Hepatocyte (in vitro differentiated cells): ENCODE data around the gene ASTN2. TPM values are rescaled to one million over a fixed set of nuclear protein-coding genes. Genes with fewer than 3 reads are reported as not detected.

Source experiments
- DNase-seq: peaks from one replicate; pipeline ENCODE4 v3.0.0-alpha.2; 2016; ENCODE audit warnings: low spot score
- H2AFZ ChIP-seq: fragments of 200-600 bp; sonication (generic); 2 replicates; pipeline ENCODE4 v1.6.0; 2016; ENCODE audit warnings: antibody characterized with exemption, mild to moderate bottlenecking
- H3K27ac ChIP-seq: fragments of 200-600 bp; sonication (generic); 2 replicates; pipeline ENCODE4 v1.5.1; 2016; ENCODE audit warnings: mild to moderate bottlenecking
- H3K27me3 ChIP-seq: fragments of 200-600 bp; sonication (generic); 2 replicates; pipeline ENCODE4 v1.6.1; 2016
- H3K36me3 ChIP-seq: fragments of 200-600 bp; sonication (generic); replicated peaks from 2 replicates; pipeline ENCODE4 v1.5.1; 2016; ENCODE audit warnings: low read depth; ENCODE audit not compliant: insufficient read depth
- H3K4me1 ChIP-seq: fragments of 200-600 bp; sonication (generic); 2 replicates; pipeline ENCODE4 v1.5.1; 2016; ENCODE audit warnings: mild to moderate bottlenecking, moderate library complexity; ENCODE audit not compliant: insufficient read depth
- H3K4me2 ChIP-seq: fragments of 200-600 bp; sonication (generic); 2 replicates; pipeline ENCODE4 v1.6.0; 2016
- H3K4me3 ChIP-seq: fragments of 200-600 bp; sonication (generic); 2 replicates; pipeline ENCODE4 v1.5.1; 2016; ENCODE audit warnings: mild to moderate bottlenecking
- H3K79me2 ChIP-seq: fragments of 200-600 bp; sonication (generic); 2 replicates; pipeline ENCODE4 v1.6.0; 2017; ENCODE audit warnings: mild to moderate bottlenecking
- H3K9me2 ChIP-seq: fragments of 200-600 bp; sonication (generic); replicated peaks from 2 replicates; pipeline ENCODE4 v1.6.0; 2017; ENCODE audit warnings: mild to moderate bottlenecking; ENCODE audit not compliant: insufficient read depth
- H3K9me3 ChIP-seq: fragments of 200-600 bp; sonication (generic); 2 replicates; pipeline ENCODE4 v1.5.1; 2016; ENCODE audit warnings: low read depth, mild to moderate bottlenecking
- H4K20me1 ChIP-seq: fragments of 200-600 bp; sonication (generic); 2 replicates; pipeline ENCODE4 v1.6.0; 2016; ENCODE audit warnings: mild to moderate bottlenecking; ENCODE audit not compliant: insufficient read depth, poor library complexity, severe bottlenecking
- CTCF ChIP-seq: fragments of 200-600 bp; sonication (generic); IDR thresholded peaks from 2 replicates; pipeline ENCODE4 v1.5.1; 2016; ENCODE audit warnings: antibody characterized with exemption, mild to moderate bottlenecking; ENCODE audit not compliant: poor library complexity
- EZH2 ChIP-seq: fragments of 200-600 bp; sonication (generic); IDR thresholded peaks from 2 replicates; pipeline ENCODE4 v1.6.1; 2016; ENCODE audit warnings: antibody characterized with exemption, mild to moderate bottlenecking, borderline replicate concordance
- EZH2phosphoT487 ChIP-seq: fragments of 200-600 bp; sonication (generic); IDR thresholded peaks from one replicate; pipeline ENCODE4 v1.6.1; 2018; ENCODE audit warnings: antibody characterized with exemption, mild to moderate bottlenecking, low read depth, moderate library complexity; ENCODE audit not compliant: unreplicated experiment, severe bottlenecking
- WGBS: methylation state at CpG from one replicate; pipeline ENCODE4 v1.1.6; 2016; ENCODE audit warnings: low lambda C conversion rate; ENCODE audit errors: missing lambda C conversion rate; 5-methylcytosine and 5-hydroxymethylcytosine counted together
- polyA plus RNA-seq: library from polyadenylated mRNA; unstranded; fragments of >200 nt; fragmentation: Nextera tagmentation; extraction: Ambion mirVana; gene quantifications from 2 replicates; pipeline ENCODE4 v1.2.1, GENCODE V29; 2016
- total RNA-seq: library from RNA; depleted of rRNA; stranded (reverse); fragments of >200 nt; gene quantifications from 2 replicates; pipeline ENCODE4 v1.2.3, GENCODE V29; 2014

ASTN2 gene
- total and polyA plus RNA-seq, 2 experiments from 2014 or later = 6.4 to 8.4 TPM

GRCh38 chr9:117258184-117258866 lies 156.5 kb downstream of the ASTN2 start:
- WGBS = 69% methylated on average over 8 of the region's 8 CpGs
- TF ChIP-seq EZH2phosphoT487 (no peak), EZH2 (no peak), CTCF (no peak)
- Histone ChIP-seq H3K79me2 (no peaks in the 10 kb centered on the region), H3K27me3 (peaks cover 14% of the 10 kb centered on the region), H3K36me3 (no peaks in the 10 kb centered on the region), H3K27ac (no peak overlapping the region), H3K9me2 (no peaks in the 10 kb centered on the region), H3K9me3 (no peaks in the 10 kb centered on the region), H2AFZ (no peak overlapping the region), H3K4me1 (no peaks in the 10 kb centered on the region), H3K4me2 (no peak overlapping the region), H3K4me3 (no peak overlapping the region), H4K20me1 (no peaks in the 10 kb centered on the region)
- DNase-seq = no peak

GRCh38 chr9:117253261-117253660 lies 161.6 kb downstream of the ASTN2 start:
- no peak overlapping the region for H3K4me3 ChIP-seq
- H3K79me2 ChIP-seq = no peaks in the 10 kb centered on the region
- H3K27me3 ChIP-seq = peaks cover 14% of the 10 kb centered on the region
- WGBS = 67% methylated on average over 2 of the region's 2 CpGs
- H3K4me2 ChIP-seq = no peak overlapping the region
- no peak for DNase-seq
- H4K20me1 ChIP-seq = no peaks in the 10 kb centered on the region
- H3K4me1 ChIP-seq = no peaks in the 10 kb centered on the region
- no peaks in the 10 kb centered on the region for H3K9me2 ChIP-seq
- no peak for TF ChIP-seq EZH2
- TF ChIP-seq CTCF = no peak
- no peak for TF ChIP-seq EZH2phosphoT487
- no peaks in the 10 kb centered on the region for H3K36me3 ChIP-seq
- H2AFZ ChIP-seq = no peak overlapping the region
- no peak overlapping the region for H3K27ac ChIP-seq
- H3K9me3 ChIP-seq = no peaks in the 10 kb centered on the region

- TF ChIP-seq EZH2phosphoT487 = no peak
- no peak for TF ChIP-seq EZH2
- no peak for TF ChIP-seq CTCF
- WGBS = 92% methylated on average over 3 of the region's 3 CpGs
- H3K79me2 ChIP-seq = no peaks in the 10 kb centered on the region
- no peak overlapping the region for H2AFZ ChIP-seq
- no peaks in the 10 kb centered on the region for H3K9me3 ChIP-seq
- no peak for DNase-seq
- H4K20me1 ChIP-seq = no peaks in the 10 kb centered on the region
- no peaks in the 10 kb centered on the region for H3K4me1 ChIP-seq
- H3K27ac ChIP-seq = no peak overlapping the region
- H3K9me2 ChIP-seq = no peaks in the 10 kb centered on the region
- no peak overlapping the region for H3K4me2 ChIP-seq
- no peak overlapping the region for H3K4me3 ChIP-seq
- no peaks in the 10 kb centered on the region for H3K36me3 ChIP-seq
- H3K27me3 ChIP-seq = peaks cover 4% of the 10 kb centered on the region
These were observed 164.1 kb downstream of the ASTN2 start for GRCh38 chr9:117250610-117251215.

GRCh38 chr9:117249799-117250198 lies 165.1 kb downstream of the ASTN2 start:
- H3K36me3 ChIP-seq = no peaks in the 10 kb centered on the region
- H3K9me3 ChIP-seq = no peaks in the 10 kb centered on the region
- no peak for DNase-seq
- H3K27ac ChIP-seq = no peak overlapping the region
- no peaks in the 10 kb centered on the region for H3K79me2 ChIP-seq
- no peak overlapping the region for H3K4me3 ChIP-seq
- H3K4me1 ChIP-seq = no peaks in the 10 kb centered on the region
- H4K20me1 ChIP-seq = no peaks in the 10 kb centered on the region
- peaks cover 2% of the 10 kb centered on the region for H3K27me3 ChIP-seq
- TF ChIP-seq EZH2phosphoT487 (no peak), CTCF (no peak), EZH2 (no peak)
- no peak overlapping the region for H3K4me2 ChIP-seq
- WGBS = 85% methylated on average over 3 of the region's 3 CpGs
- H3K9me2 ChIP-seq = no peaks in the 10 kb centered on the region
- H2AFZ ChIP-seq = no peak overlapping the region
